HG03108 (cell line): ENCODE data around the gene GALNT17.
"Not testable (repeated sequence)": the region's sequence is repeated elsewhere in the genome, so short reads cannot be mapped to it uniquely, and the experiment has no call there.

ENCODE experiments used
- ATAC-seq: cut with Tn5 transposase; IDR thresholded peaks from one replicate; pipeline ENCODE4 v1.9.1; 2021; ENCODE audit warnings: moderate library complexity; ENCODE audit not compliant: unreplicated experiment

GALNT17 gene

DNA sequence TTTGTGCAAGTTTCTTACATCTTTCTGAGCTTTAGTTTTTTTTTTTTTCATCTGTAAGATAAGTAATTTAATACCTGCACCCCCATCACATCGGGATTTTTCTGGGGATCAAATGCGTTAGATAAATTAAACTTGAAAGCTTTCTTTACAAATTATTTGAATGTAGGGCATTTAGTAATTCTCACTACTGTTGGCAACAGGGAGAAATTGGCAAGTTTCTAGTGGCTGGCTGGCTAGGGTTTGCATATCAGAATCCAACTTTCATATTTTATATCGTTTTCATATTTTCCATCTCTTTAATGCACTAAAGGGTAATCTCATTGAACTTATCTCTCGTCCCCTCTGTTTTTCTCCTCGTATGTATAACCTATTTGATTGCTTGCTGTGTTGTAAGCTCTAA lies 412.9 kb downstream of the GALNT17 start:
- no peak for ATAC-seq

- no peak for ATAC-seq
Measured at GRCh38 chr7:71547426-71547825, 415.5 kb downstream of the GALNT17 start.

- no peak for ATAC-seq
Measured at GRCh38 chr7:71548746-71549145, 416.8 kb downstream of the GALNT17 start.

GRCh38 chr7:71553306-71553705 lies 421.4 kb downstream of the GALNT17 start:
- ATAC-seq = no peak

DNA sequence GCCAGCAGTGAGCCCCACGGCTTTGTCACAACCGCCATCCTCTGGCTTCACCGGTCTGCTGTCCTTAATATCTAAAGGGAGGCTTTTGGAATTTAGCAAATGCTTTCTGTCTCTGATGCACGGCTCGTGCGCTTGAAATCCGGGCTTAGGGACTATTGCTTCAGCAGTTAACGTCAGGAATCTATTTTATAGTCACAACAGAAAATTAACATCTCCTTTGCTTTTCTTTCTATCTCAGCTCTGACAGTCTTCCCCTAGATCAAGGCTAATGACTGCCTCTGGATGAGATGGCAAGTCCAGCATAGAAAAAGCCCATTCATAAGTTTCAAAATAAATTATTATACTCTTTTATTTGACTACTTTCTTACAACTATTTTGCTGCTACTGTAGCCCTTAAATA lies 423.8 kb downstream of the GALNT17 start:
- no peak for ATAC-seq

GRCh38 chr7:71558806-71559613 lies 427.1 kb downstream of the GALNT17 start:
- no peak for ATAC-seq

- no peak for ATAC-seq
Measured at GRCh38 chr7:71560354-71560995, 428.5 kb downstream of the GALNT17 start.

GRCh38 chr7:71563276-71563675 lies 431.3 kb downstream of the GALNT17 start:
- no peak for ATAC-seq

DNA sequence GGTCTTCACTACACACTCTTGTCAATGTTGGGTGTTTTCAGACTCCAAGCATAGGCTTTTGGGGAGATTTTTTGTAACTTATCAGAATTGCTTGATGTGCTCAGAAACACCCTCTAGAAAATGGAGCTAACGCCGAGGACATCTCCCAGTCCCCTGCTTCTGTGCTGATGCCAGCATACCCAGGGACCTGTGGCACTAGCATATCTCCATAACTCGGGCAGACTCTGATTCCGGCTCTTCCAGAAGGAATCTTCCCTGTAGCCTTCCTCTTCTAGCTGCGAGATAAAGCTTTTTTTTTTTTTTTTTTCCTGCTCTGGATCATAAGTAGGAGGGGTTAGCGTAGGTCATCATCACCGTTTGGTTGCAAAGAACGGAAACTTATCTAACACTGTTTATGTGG lies 434.4 kb downstream of the GALNT17 start:
- ATAC-seq = no peak

DNA sequence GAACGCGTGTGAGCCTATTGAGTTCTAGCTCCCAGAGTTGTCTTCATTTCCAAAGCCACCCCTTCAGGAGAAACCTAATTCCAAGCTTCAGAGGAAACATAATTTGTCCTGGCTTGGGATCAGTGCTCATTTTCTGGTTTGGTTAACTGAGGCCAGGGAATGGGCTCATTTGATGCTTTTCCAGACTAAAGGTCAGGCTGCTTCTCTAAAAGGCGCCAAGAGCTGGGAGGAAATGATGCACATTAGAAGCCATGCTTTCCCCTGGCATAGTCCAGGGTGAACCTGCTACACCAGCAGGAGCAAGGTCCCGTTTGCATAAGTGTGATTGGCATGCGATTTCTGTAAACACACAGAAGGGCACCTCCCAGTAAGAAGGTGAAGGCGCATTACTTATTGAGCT lies 435.0 kb downstream of the GALNT17 start:
- no peak for ATAC-seq

DNA sequence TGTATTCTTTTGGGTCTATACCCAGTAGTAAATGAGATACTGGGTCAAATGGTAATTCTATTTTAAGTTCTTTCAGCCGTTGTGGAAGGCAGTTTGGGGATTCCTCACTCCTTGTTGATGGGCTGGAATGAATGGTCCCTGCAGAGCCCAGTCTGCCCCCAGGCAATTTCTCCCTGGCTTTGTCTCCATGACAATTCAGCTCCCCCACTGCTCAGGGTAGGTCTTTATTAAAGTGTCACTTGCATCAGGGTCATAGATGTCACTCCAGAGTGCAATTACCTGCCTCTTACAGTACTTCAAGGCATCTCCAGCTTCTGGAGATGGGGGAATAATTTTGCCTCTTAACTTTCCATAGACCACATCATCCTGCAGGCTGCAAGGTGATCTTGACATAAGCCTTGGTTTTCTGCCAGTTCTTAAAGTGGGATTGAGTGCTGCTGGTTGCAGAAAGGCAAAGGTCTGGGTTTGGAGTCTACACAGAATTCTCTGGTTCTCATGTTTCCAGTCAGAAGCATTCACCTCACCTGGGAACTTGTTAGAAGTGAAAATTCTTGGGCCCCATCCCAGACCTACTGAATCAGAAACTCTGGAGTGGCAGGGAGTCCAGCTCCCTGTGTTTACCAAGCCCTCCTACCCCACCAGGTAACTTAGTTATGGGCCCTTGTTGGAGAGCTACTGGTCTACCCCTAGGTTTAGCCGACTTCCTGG lies 442.4 kb downstream of the GALNT17 start:
- no peak for ATAC-seq

DNA sequence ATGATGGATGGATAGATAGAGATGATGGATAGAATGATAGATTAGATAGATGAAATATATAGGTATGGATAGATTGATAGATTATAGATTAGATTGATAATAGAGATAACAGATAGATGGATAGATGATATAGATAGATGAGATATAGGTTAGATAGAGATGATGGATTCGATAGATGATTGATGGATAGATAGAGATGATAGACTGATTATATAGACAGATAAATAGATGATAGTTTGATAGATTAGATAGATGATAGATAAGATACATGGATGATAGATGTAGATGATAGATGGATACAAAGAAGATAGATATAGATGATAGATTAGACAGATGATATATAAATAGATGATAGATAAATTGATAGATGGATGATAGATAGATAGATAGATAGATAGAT lies 448.1 kb downstream of the GALNT17 start:
- ATAC-seq = no peak

- no peak for ATAC-seq
Measured at GRCh38 chr7:71584256-71584655, 452.3 kb downstream of the GALNT17 start.

- ATAC-seq = no peak
Measured at GRCh38 chr7:71591876-71592275, 459.9 kb downstream of the GALNT17 start.

GRCh38 chr7:71592388-71592787 lies 460.4 kb downstream of the GALNT17 start:
- ATAC-seq = not testable (repeated sequence)

DNA sequence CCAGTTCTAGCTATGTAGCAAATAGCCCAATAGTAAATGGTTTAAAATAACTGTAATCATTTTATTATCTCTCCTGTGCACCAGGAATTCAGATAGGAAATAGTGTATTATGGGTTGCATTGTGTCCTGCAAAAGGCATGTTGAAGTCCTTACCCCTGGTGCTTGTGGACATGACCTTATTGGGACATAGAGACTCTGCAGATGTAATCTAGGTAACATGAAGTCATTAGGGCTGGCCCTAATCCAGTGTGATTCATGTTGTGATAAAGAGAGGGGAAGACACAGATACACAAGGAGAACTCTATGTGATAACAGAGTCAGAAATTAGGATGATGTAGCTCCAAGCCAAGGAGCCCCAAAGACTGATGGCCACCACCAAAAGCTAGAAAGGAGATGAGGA lies 462.8 kb downstream of the GALNT17 start:
- ATAC-seq = no peak

- no peak for ATAC-seq
Measured at GRCh38 chr7:71595176-71595575, 463.2 kb downstream of the GALNT17 start.

DNA sequence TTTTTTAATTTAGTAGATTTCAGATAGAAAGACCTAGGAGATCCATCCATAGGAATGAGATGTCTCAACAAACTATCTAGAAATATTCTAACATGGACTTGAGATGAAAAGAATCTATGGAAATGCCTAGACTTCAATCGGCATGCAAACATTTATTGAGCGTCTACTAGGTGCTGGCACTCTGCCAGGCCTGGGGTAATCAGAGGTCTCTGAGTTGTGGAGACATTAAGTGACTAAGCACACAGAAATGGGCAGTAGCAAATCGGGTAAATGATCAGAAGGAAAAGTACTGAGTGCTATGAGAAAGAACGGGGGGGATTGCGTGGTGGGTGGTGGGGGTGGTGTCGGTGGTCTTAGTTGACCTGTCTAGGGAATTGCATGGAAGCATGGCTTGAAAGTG lies 466.6 kb downstream of the GALNT17 start:
- no peak for ATAC-seq

- ATAC-seq = no peak
Measured at GRCh38 chr7:71601851-71602250, 469.9 kb downstream of the GALNT17 start.

DNA sequence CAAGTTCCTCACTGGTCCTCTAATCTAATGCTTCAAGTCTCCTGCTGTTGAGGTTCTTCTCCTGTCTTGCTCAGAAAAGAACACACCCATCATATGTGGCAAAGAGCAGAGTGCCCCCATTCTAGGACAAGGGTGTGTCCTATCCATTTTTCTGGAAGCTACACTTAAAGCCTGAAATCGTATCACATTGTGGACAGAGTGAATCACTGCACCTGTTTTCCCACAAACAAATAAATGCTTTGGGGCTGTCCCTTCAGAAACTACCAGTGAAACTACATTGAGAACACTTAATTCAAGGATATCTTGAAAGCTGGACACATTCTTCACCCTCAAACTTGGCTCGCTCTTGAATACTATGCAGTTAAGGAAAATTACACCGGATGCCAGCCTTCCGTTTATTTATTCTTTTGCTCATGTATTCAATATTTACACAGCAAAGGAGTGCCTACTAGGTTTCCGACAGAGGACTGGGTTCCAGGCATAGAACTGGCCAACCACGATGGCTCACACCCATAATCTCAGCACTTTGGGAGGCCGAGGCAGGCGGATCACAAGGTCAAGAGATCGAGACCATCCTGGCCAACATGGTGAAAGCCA lies 473.0 kb downstream of the GALNT17 start:
- ATAC-seq = no peak

DNA sequence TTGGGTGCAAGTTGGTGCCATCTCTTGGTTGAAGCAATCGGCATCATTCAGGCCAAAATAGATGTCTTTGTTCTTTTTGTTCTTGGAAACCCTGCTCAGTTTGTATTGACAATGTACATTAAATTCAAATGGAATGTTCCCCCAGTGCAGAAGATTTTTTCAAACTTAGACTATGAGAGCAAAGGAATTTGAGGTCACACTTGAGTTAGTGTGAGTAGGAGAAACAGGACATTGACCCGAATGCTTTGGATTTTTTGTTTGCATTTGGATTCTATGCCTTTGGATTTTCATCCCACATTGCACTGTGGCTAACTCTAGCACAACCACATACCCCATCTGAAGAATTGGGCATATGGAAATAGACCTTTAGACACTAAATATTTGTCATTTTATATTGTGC lies 480.0 kb downstream of the GALNT17 start:
- ATAC-seq = no peak

DNA sequence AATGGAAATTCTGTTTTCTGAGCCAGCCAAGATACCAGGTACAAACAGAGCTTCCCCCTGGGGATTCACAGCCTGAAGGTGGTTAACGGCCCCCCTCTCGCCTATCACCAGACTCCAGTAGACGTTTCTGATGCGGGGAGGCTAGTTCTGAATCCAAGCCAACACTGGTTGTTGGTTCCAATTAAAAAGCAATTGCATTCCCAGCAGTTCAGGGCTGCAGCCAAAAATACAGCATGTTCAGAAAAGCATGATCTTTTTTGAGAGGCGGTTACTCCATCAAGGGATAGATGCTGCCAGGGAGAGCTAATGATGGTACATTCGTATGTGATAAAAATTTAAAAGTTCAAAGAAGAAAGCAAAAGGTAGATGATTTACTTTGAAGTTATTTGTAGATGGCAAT lies 481.0 kb downstream of the GALNT17 start:
- no peak for ATAC-seq
